ENCODE results near the gene RBP5.

DNA sequence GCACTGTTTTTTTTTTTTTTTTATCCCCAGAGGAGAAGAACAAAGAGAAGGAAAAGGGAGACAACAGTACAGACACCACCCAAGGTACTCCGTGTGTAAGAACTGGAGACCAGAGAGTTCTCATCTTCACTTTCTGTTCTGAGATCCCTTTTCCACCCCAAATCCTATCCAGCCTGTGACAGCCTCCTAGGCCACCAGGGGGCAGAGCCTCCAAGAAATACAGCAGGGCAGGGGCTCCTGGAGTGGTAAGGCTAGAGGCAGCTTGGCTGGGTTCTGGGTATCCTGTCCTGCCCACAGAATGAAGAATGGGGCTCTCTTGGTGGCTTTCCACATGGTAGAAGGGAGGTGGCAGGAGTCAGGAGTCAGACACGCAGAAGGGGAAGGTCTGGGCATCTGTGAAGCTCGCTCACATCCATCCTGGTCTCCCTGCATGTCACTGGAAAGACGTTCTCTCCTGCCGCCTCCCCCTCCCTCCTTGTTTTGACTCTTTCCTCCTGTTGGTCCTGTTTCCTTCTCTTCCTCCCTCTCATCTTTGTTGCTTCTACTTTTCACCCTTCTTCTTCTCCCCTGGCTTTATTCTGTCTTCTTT is 13.5 kb upstream of the RBP5 start:
- TF ChIP-seq, protein P1, sequence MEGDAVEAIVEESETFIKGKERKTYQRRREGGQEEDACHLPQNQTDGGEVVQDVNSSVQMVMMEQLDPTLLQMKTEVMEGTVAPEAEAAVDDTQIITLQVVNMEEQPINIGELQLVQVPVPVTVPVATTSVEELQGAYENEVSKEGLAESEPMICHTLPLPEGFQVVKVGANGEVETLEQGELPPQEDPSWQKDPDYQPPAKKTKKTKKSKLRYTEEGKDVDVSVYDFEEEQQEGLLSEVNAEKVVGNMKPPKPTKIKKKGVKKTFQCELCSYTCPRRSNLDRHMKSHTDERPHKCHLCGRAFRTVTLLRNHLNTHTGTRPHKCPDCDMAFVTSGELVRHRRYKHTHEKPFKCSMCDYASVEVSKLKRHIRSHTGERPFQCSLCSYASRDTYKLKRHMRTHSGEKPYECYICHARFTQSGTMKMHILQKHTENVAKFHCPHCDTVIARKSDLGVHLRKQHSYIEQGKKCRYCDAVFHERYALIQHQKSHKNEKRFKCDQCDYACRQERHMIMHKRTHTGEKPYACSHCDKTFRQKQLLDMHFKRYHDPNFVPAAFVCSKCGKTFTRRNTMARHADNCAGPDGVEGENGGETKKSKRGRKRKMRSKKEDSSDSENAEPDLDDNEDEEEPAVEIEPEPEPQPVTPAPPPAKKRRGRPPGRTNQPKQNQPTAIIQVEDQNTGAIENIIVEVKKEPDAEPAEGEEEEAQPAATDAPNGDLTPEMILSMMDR (IDR thresholded peaks at IDR 0.05): peak; percentile 43 to 67 (median 55)
- TF ChIP-seq POLR2A (IDR thresholded peaks at IDR 0.05; ENCODE audit: low read depth): no peak
- no peak for TF ChIP-seq POLR2AphosphoS5 (IDR thresholded peaks at IDR 0.05)
- TF ChIP-seq EP300 (IDR thresholded peaks at IDR 0.05): no peak

All from esophagus muscularis mucosa (tissue), 4 donors.